Keratinocyte (primary cell): ENCODE results near the gene SELENOV.

Experiments
- CTCF ChIP-seq, 3 experiments: IDR thresholded peaks in 1 of 3; conservative IDR thresholded peaks in 1 of 3; optimal IDR thresholded peaks in 1 of 3; 2 replicates in 2 of 3; 3 replicates in 1 of 3; pipeline versions ENCODE3 to v1.5.1; 2011; ENCODE audit warnings: low read length in 3 of 3, mild to moderate bottlenecking in 3 of 3, moderate library complexity in 2 of 3, control low read depth in 1 of 3, inconsistent platforms in 1 of 3; ENCODE audit not compliant: insufficient read depth in 2 of 3; ENCODE audit errors: extremely low read depth in 1 of 3
- EZH2 ChIP-seq: IDR thresholded peaks from one replicate; pipeline ENCODE4 v1.6.1; 2012; ENCODE audit warnings: inconsistent platforms, mild to moderate bottlenecking, low read length, moderate library complexity

- TF ChIP-seq CTCF (optimal IDR thresholded peaks at IDR 0.05 in 1 of 3, IDR thresholded peaks at IDR 0.05 in 1 of 3, conservative IDR thresholded peaks at IDR 0.05 in 1 of 3; ENCODE audit: extremely low read depth in 1 of 3, insufficient read depth in 2 of 3, low read length in 3 of 3) = no peak
- no peak for TF ChIP-seq EZH2
Measured at GRCh38 chr19:39501340-39501739, 13.6 kb upstream of the SELENOV start.
